Heart left ventricle (tissue), 16 donors: ENCODE measurements around the gene C1QTNF12. TPM values are rescaled to one million over a fixed set of nuclear protein-coding genes. Genes with fewer than 3 reads are reported as not detected.

Experiments
- ATAC-seq, 4 donors: fragments of 200-7000 bp; cut with Tn5 transposase; one replicate each; pipeline ENCODE4 v1.9.1; 2020 to 2022; ENCODE audit warnings: moderate library complexity in 4 of 4, mild to moderate bottlenecking in 3 of 4, moderate number of reproducible peaks in 1 of 4
- DNase-seq, 5 donors: peaks; one replicate each; pipeline ENCODE4 v3.0.0-alpha.2; 2020
- H3K27ac ChIP-seq, 12 donors: fragments of 200-600 bp; sonication (generic) in 4 of 12; one replicate each; pipeline versions ENCODE4 v1.5.0 to v1.8.0; 2016 to 2022; ENCODE audit warnings: mild to moderate bottlenecking in 2 of 12
- H3K27me3 ChIP-seq, 9 donors: fragments of 200-600 bp; sonication (generic) in 2 of 9; one replicate each; pipeline versions ENCODE4 v1.5.1 to v1.8.0; 2016 to 2022; ENCODE audit warnings: mild to moderate bottlenecking in 3 of 9
- H3K36me3 ChIP-seq, 9 donors: fragments of 200-600 bp; sonication (generic) in 2 of 9; one replicate each; pipeline versions ENCODE4 v1.5.0 to v1.8.0; 2018 to 2022; ENCODE audit warnings: mild to moderate bottlenecking in 2 of 9
- H3K4me1 ChIP-seq, 12 donors: fragments of 200-600 bp; sonication (generic) in 4 of 12; one replicate each; pipeline versions ENCODE4 v1.5.0 to v1.8.0; 2016 to 2022; ENCODE audit warnings: mild to moderate bottlenecking in 3 of 12
- H3K4me3 ChIP-seq, 12 donors: fragments of 200-600 bp; sonication (generic) in 4 of 12; one replicate each; pipeline versions ENCODE4 v1.5.0 to v1.8.0; 2017 to 2022; ENCODE audit warnings: mild to moderate bottlenecking in 9 of 12, moderate library complexity in 4 of 12
- H3K9me3 ChIP-seq, 12 donors: fragments of 200-600 bp; sonication (generic) in 4 of 12; one replicate each; pipeline versions ENCODE4 v1.5.0 to v1.8.0; 2016 to 2022; ENCODE audit warnings: mild to moderate bottlenecking in 1 of 12
- POLR2A ChIP-seq, 2 donors: fragments of 450-650 bp; IDR thresholded peaks; one replicate each; pipeline ENCODE4 v1.6.1; 2017; ENCODE audit warnings: antibody characterized with exemption in 2 of 2, mild to moderate bottlenecking in 2 of 2, moderate library complexity in 2 of 2
- WGBS, 4 donors: extraction: QIAGEN DNeasy Blood & Tissue Kit in 2 of 4; methylation state at CpG; one replicate each; pipeline versions ENCODE4 v1.1.5 to v1.1.7; 2013 to 2018; 5-methylcytosine and 5-hydroxymethylcytosine counted together
- intact Hi-C, 10 donors: fragments of 100-400 bp; cut with DNase I; formaldehyde crosslinking; loops; one replicate each; pipeline versions ENCODE4 v1.11.1 to v1.14.2; 2022
- polyA plus RNA-seq, 2 donors: library from polyadenylated mRNA; stranded (reverse); fragments of 200-250 nt; gene quantifications; one replicate each; pipeline ENCODE4 v1.2.3, GENCODE V29; 2013
- total RNA-seq, 9 donors: library from RNA; depleted of rRNA in 2 of 9; stranded (reverse); fragments of >200 nt in 2 of 9; fragmentation: NEBNext Ultra II Directional in 3 of 9; extraction: Animal tissue kit (Norgen Biotek cat#: 25700) in 3 of 9; gene quantifications; one replicate each; pipeline versions ENCODE4 v1.1.0 to v1.2.4, GENCODE V29; 2016 to 2023
- TF ChIP-seq, protein P1 (sequence below), 12 donors: fragments of 200-600 bp; sonication (generic) in 4 of 12; IDR thresholded peaks; one replicate each; pipeline versions ENCODE4 v1.5.0 to v1.8.0; 2018 to 2022; ENCODE audit warnings: antibody characterized with exemption in 12 of 12, mild to moderate bottlenecking in 5 of 12
- donor health status: ischemic (EF 13 %, LVEDD 7.1; RV severe dilation, severe dysfunction).
- donor health status: healthy with polysubstance abuse.
- donor health status: DM: no; HTN: yes; CAD: no.
- donor health status: DM: no; HTN: no; CAD: no.
- donor health status: ischemic (EF 25% LVEDD 6.9; RV normal size, moderate dysfunction).
- donor health status: ischemic (EF 25% LVEDD 5.7; RV mildly dilated, moderate dysfunction).
- donor health status: healthy.
- donor health status: DM: yes; HTN: yes; CAD: no.
- donor health status: ischemic (EF 35%, LVEDD 5.7; RV mildly dilated, moderate dysfunction).
- donor health status: nonischemic (EF 11% LVEDD 7.7; RV severe dilation, severe dysfunction).
- donor health status: DM: yes; HTN: yes; CAD: no.
- donor health status: PGD.
- donor health status: ischemic (EF 29% LVEDD 5.4; RV normal size, mild dysfunction).
- donor health status: nonischemic (EF 23%, LVEDD 6.1; RV moderate dilation, normal function).

The C1QTNF12 gene
- total and polyA plus RNA-seq, 11 donors, result 0.72 to 3.5 (median 0.85) TPM; not detected in 2

DNA sequence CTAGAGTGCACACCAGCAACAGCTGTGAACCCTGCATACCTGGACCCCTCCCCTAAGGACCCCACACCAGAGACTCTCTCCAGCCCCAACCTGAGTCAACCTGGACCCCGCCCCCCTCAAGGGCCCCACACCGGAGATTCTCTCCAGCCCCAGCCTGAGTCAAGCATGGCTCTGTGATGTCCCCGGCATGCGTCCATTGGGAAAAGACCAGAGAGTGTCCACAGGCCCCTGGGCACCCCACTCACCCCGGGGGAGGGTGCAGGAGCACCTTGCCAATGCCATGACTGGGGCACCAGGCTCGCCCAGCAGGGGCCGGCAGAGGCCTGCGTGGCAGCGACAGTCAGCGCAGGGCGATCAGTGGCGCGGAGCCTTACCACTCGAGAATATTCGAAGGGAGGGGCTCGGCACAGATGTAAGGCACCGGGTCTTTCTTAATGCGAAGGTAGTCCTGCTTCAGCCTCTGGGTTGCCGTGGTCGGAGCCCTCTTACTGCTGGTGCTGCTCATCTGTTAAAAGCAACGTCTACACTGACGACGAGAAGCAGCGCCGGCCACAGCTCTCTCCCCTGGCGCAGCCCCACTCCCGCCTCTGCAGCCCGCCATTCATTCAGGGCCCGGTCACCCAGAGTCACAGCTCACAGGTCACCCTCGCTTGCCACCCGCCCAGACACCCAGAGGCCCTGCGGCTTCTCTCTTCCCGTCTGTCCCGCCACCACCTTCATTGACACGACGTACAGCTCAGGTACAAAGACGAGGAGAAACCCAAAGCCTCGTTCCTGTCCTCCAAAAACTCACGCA, 21.2 kb upstream of the C1QTNF12 start:
- Histone ChIP-seq H3K4me3 (no peak overlapping the region), H3K4me1 (peaks cover 13 to 35% (median 31%) of the 10 kb centered on the region in 12 donors), H3K9me3 (no peaks in the 10 kb centered on the region), H3K27ac (no peak overlapping the region), H3K36me3 (peaks cover 0 to 64% (median 51%) of the 10 kb centered on the region in 9 donors), H3K27me3 (no peaks in the 10 kb centered on the region)
- WGBS, 4 donors, result 92 to 94% (median 93%) methylated on average over 26 to 39 of the region's 39 CpGs
- ATAC-seq, result no peak
- DNase-seq, result no peak
- no peak for TF ChIP-seq POLR2A (IDR thresholded peaks at IDR 0.05)
- TF ChIP-seq, protein P1, sequence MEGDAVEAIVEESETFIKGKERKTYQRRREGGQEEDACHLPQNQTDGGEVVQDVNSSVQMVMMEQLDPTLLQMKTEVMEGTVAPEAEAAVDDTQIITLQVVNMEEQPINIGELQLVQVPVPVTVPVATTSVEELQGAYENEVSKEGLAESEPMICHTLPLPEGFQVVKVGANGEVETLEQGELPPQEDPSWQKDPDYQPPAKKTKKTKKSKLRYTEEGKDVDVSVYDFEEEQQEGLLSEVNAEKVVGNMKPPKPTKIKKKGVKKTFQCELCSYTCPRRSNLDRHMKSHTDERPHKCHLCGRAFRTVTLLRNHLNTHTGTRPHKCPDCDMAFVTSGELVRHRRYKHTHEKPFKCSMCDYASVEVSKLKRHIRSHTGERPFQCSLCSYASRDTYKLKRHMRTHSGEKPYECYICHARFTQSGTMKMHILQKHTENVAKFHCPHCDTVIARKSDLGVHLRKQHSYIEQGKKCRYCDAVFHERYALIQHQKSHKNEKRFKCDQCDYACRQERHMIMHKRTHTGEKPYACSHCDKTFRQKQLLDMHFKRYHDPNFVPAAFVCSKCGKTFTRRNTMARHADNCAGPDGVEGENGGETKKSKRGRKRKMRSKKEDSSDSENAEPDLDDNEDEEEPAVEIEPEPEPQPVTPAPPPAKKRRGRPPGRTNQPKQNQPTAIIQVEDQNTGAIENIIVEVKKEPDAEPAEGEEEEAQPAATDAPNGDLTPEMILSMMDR (IDR thresholded peaks at IDR 0.05), result no peak
- intact Hi-C loops, result no loop called here

DNA sequence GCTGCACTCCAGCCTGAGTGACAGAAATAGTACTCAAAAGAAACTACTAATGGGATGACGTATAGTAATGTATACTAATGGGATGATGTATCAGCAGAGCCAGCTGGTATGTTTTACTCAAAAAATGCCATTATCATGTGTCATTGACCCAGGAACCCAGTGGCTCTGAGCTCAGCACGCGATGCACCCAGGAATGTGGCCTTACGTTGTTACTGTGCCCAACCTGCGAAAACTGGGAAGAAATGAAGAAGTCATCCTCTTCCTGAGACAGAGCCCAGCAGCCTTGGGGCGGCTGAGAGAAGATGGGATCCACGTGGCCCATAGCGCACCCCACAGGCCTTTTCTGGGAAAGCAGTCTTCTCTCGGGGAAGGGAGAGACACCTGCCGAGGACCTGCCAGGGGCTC, 18.3 kb upstream of the C1QTNF12 start:
- intact Hi-C loops, result no loop called here
- no peak for TF ChIP-seq POLR2A (IDR thresholded peaks at IDR 0.05)
- TF ChIP-seq, protein P1 (IDR thresholded peaks at IDR 0.05), result no peak
- Histone ChIP-seq H3K9me3 (no peaks in the 10 kb centered on the region), H3K4me1 (peaks cover 0 to 23% (median 13%) of the 10 kb centered on the region in 12 donors), H3K27me3 (no peaks in the 10 kb centered on the region), H3K27ac (no peak overlapping the region), H3K36me3 (peaks cover 0 to 83% (median 71%) of the 10 kb centered on the region in 9 donors), H3K4me3 (no peak overlapping the region)
- WGBS, 4 donors, result 78 to 83% (median 79%) methylated on average over 10 of the region's 10 CpGs
- DNase-seq (no peak), ATAC-seq (no peak)

DNA sequence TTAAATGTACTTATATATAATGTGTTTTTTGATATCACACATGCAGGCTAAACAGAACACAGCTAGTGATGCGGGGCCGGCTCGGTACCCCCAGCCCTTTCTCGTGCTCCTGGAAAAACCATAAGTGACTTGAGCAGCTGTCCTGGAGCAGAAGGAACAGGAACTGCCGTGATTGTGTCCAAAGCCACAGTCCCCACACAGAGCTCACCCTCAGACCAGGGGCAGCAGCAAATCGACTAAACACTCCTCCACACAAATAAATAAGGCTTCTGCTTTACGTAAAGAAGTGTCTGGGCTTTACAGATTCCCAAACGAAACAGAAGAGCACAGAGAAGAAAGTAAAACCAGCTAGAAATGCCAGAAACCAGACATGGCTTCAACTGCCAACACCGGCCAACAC, 17.5 kb upstream of the C1QTNF12 start:
- no peak for ATAC-seq

GRCh38 chr1:1262758-1263157, 16.2 kb upstream of the C1QTNF12 start:
- H3K4me3 ChIP-seq, result no peak overlapping the region
- 95 to 96% (median 95%) methylated on average over 8 of the region's 8 CpGs for whole genome bisulfite sequencing, 4 donors
- H3K4me1 ChIP-seq, result peaks cover 0 to 28% (median 14%) of the 10 kb centered on the region in 12 donors
- no peak for DNase-seq
- intact Hi-C loops, result no loop called here
- peaks cover 0 to 86% (median 75%) of the 10 kb centered on the region in 9 donors for H3K36me3 ChIP-seq
- TF ChIP-seq, protein P1 (IDR thresholded peaks at IDR 0.05), result no peak
- TF ChIP-seq POLR2A (IDR thresholded peaks at IDR 0.05), result no peak
- no peak for ATAC-seq
- no peaks in the 10 kb centered on the region for H3K27me3 ChIP-seq
- H3K9me3 ChIP-seq, result no peaks in the 10 kb centered on the region
- no peak overlapping the region for H3K27ac ChIP-seq

More for the DNA sequence above, 17.5 kb upstream of the C1QTNF12 start:
- H3K36me3 ChIP-seq, result peaks cover 0 to 91% (median 74%) of the 10 kb centered on the region in 9 donors
- H3K4me3 ChIP-seq, result no peak overlapping the region
- H3K27ac ChIP-seq, result no peak overlapping the region
- intact Hi-C loops, result no loop called here
- peaks cover 0 to 26% (median 14%) of the 10 kb centered on the region in 12 donors for H3K4me1 ChIP-seq
- H3K27me3 ChIP-seq, result no peaks in the 10 kb centered on the region
- WGBS, 4 donors, result 88 to 90% (median 89%) methylated on average over 9 of the region's 9 CpGs
- no peak for DNase-seq
- no peaks in the 10 kb centered on the region for H3K9me3 ChIP-seq
- TF ChIP-seq, protein P1 (IDR thresholded peaks at IDR 0.05), result no peak
- no peak for TF ChIP-seq POLR2A (IDR thresholded peaks at IDR 0.05)
